GM19035 (cell line): Measurements from ENCODE around the gene RHOT1.
"Not testable (repeated sequence)": the region's sequence is repeated elsewhere in the genome, so short reads cannot be mapped to it uniquely, and the experiment has no call there.

Experiments used
- ATAC-seq: cut with Tn5 transposase; IDR thresholded peaks from one replicate; pipeline ENCODE4 v1.9.1; 2021; ENCODE audit not compliant: unreplicated experiment

Gene RHOT1

DNA sequence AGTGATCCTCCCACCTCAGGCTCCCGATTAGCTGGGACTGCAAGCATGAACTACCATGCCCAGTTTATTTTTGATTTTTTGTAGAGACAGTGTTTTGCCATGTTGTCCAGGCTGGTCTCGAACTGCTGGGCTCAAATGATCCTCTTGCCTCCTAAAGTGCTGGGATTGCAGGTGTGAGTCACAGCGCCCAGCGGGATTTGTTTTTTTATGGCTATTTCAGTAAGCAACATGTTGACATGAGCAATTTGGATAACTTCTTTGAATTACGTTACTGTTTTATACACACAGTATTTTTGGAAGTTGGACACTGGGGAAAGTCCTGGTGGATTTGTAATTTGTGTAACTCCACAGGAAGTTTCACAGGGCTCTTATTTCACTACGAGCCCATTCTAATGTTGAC, 18.5 kb upstream of the RHOT1 start:
- ATAC-seq: no peak

- ATAC-seq: no peak
Observed at GRCh38 chr17:32124985-32125847, 17.1 kb upstream of the RHOT1 start.

DNA sequence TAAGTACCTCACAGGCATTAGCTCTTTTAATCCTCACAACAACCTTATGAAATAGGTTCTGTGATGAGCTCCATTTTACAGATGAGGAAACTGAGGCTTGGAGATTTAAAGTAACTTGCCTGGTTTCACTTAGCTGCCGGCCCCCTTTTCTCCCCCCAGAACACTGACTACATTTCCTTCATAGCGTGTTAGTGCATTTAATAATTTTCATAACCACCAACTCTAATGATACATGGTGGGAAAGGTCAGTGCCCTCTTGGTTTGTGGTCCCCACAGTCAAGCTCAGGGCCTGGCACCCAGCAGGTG, 16.5 kb upstream of the RHOT1 start:
- no peak for ATAC-seq

GRCh38 chr17:32126325-32126724, 16.0 kb upstream of the RHOT1 start:
- no peak for ATAC-seq

- no peak for ATAC-seq
Observed at GRCh38 chr17:32126746-32127145, 15.6 kb upstream of the RHOT1 start.

DNA sequence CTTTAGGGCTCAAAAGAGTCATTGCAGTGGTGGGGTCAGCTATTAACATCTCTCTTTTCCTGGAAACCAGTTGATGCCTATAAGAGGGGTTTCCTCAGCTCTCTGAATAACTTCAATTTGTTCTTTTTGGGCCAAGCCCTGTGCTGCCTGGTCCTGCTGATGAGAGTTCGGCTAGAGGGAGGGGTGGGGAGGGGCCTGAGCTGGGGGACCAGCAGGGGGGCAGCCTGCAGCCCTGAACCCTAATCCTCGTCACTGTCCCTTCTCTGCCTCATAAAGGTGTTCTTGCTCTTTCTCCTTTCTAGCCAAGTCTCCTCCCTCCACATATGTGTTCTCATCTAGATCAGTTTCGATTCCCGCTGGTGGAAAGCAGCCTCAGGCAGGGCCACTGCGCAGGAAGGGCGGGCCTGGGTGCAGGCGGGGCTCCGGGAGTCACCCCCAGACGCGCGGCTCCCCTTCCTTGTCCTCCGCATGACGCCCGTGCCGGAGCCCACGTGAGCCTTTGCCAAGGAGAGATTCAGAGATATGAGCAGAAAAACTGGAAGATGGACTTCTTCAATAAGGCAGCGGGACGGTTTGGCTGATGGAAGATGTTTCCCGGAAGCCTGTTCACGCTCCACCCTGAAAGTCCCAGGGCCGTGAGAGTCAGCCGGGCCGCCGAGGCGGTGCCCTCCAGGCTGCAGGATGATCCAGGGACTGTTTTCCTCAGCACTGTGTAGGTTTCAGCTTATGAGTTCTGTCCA, 15.0 kb upstream of the RHOT1 start:
- peak; percentile 81 for ATAC-seq

- ATAC-seq: not testable (repeated sequence)
Observed at GRCh38 chr17:32128470-32128869, 13.8 kb upstream of the RHOT1 start.

- ATAC-seq: not testable (repeated sequence)
Observed at GRCh38 chr17:32135497-32136117, 6.7 kb upstream of the RHOT1 start.

DNA sequence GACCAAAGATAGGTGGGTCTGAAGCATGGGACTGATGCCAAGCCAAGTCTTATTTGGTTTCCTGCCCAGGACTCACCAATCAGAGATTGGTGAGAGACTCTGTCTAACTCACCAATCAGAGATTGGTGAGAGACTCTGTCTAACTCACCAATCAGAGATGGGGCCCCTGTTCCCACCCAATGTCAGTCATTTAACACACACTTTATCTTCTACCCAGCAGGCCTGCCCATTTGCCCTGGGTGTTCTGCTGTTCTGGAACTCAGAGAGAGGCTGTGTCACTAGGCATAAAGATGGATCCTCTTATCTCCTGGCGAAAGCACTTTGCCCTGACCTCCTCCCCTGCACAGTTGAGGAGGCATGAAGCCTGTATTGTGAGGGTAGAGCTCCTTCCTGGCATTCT, 5.4 kb upstream of the RHOT1 start:
- ATAC-seq: no peak

DNA sequence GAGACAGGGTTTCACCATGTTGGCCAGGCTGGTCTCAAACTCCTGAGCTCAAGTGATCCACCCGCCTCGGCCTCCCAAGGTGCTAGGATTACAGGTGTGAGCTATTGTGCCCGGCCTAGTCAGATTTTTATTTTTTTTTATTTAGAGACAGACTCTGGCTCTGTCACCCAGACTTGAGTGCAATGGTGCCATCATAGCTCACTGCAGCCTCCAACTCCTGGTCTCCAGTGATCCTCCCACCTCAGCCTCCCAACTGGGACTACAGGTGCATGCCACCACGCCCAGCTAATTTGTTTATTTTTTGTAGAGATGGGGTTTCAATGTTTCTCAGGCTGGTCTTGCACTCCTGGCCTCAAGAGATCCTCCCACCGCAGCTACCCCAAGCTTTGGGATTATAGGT, 2.8 kb upstream of the RHOT1 start:
- not testable (repeated sequence) for ATAC-seq

GRCh38 chr17:32141258-32141657, 1.0 kb upstream of the RHOT1 start:
- no peak for ATAC-seq

DNA sequence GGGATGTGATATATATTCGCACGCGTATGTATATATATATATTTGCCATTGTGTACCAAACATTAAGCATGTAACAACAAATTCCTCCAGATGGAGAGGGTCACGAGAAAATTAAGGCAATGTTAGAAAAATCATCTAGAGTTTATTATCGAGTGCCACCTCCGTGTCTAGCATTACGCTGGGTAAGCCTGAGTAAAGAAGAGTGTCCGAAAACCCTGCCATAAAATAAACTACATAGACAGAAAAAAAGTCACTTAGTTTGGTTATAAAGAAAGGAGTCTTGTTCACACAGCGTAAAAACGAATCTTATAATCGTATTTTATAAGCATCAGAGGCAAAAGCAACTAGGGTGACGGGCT, 644 bp upstream of the RHOT1 start:
- no peak for ATAC-seq

GRCh38 chr17:32142857-32143526, 690 bp downstream of the RHOT1 start:
- no peak for ATAC-seq

DNA sequence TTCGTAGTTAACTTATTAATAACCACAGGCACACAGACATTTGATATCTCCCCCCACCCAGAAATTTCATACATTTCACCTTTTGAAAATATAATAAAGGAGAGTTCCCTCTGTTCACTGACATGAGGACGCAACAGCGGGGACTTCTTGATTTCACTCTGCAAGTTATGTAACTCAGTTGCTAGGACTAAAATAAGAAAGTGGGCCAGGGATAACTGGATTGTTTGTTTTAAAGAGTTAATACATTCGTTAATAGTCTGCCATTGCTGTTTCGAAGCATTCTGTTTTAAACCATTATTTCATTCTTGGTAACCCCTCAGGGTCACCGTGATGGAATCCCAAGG, 1.2 kb downstream of the RHOT1 start:
- ATAC-seq: no peak

GRCh38 chr17:32144442-32144841, 2.1 kb downstream of the RHOT1 start:
- ATAC-seq: not testable (repeated sequence)

DNA sequence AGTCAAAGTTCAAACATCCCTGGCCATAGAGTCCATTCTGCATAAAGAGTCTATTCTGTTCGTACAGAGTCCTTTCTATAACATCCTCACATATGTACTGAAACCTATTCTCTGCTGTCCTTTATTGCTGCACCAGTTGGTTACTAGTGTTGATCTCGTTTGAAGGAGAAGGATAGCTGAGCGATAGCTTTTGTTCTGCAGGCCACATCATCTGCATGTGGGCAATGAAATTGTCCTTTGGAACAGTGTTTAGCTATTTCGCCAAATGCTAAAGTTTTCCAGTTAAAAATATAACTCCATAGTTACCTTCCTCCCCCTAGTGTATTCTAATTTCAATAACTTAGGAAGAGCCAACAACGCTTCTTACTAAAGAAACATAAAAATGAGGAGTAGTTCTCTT, 6.0 kb downstream of the RHOT1 start:
- no peak for ATAC-seq

DNA sequence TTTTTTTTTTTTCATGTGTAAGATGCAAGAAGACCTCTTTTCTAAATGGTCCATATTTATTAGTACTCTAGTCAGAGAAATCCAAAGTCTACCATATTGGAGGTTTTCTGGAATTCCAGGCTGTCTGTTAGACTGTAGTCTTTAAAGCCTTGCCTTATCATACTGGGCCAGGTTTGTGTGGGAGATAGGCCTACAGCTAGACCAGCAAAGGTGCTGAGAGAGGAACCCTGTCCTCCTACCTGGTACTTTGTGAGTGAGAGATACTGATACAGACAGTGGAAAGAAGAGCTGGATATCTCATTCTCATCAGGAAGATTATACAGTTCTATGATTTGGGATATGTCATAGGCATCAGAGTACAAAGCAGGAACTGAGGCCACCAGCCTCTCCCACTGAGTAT, 8.1 kb downstream of the RHOT1 start:
- ATAC-seq: no peak

- ATAC-seq: no peak
Observed at GRCh38 chr17:32152130-32152529, 9.8 kb downstream of the RHOT1 start.

- ATAC-seq: no peak
Observed at GRCh38 chr17:32155896-32156295, 13.6 kb downstream of the RHOT1 start.

- ATAC-seq: no peak
Observed at GRCh38 chr17:32156656-32157055, 14.4 kb downstream of the RHOT1 start.

DNA sequence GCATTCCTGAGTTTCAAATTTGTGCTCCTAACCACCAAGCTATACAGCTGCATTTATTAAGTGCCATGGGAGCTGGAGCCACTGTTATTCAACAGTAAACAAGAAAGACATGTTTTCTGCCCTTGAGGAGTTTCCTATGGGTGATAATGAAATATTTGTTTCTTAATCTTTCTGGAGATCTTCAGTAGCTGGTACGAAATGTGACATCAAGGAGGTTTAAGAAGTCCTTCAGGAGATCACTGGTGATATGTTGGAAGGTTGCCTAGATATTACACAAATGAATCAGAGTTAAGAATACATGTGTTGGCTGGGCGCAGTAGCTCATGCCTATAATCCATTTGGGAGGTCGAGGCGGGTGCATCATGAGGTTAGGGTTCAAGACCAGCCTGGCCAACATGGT, 14.9 kb downstream of the RHOT1 start:
- no peak for ATAC-seq
